HG03460 (cell line): Measurements from ENCODE around the gene ZNF117.
"Not testable (repeated sequence)": the region's sequence is repeated elsewhere in the genome, so short reads cannot be mapped to it uniquely, and the experiment has no call there.

Experiments used
- ATAC-seq: cut with Tn5 transposase; IDR thresholded peaks from one replicate; pipeline ENCODE4 v1.9.1; 2021; ENCODE audit not compliant: unreplicated experiment

The ZNF117 gene

DNA sequence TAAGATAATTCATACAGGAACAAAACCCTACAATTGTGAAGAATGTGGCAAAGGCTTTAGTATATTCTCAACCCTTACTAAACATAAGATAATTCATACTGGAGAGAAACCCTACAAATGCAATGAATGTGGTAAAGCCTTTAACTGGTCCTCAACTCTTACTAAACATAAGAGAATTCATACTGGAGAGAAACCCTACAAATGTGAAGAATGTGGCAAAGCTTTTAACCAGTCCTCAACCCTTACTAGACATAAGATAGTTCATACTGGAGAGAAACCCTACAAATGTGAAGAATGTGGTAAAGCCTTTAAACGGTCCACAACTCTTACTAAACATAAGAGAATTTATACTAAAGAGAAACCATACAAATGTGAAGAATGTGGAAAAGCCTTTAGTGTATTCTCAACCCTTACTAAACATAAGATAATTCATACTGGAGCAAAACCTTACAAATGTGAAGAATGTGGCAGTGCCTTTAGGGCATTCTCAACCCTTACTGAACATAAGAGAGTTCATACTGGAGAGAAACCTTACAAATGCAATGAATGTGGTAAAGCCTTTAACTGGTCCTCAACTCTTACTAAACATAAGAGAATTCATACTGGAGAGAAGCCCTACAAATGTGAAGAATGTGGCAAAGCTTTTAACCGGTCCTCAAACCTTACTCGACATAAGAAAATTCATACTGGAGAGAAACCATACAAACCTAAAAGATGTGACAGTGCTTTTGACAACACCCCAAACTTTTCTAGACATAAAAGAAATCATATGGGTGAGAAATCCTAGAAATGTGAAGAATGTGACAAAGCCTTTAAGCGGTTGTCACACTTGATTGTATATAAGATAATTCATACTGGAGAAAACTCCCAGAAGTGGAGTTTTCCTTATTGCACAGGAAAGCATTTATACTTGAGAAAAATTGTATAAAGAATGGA, 62.3 kb downstream of the ZNF117 start:
- ATAC-seq, result not testable (repeated sequence)
